HAP-1 (cell line): ENCODE results near the gene SRSF7.
"Not testable (repeated sequence)": the region's sequence is repeated elsewhere in the genome, so short reads cannot be mapped to it uniquely, and the experiment has no call there.

ENCODE experiments used
- DNase-seq, 2 experiments: peaks; one replicate each; pipeline ENCODE4 v3.0.0-alpha.2; 2016 to 2020; ENCODE audit warnings: low spot score in 2 of 2
- H3K27me3 ChIP-seq: fragments of 250-450 bp; sonication (Bioruptor Pico); 2 replicates; pipeline ENCODE4 v1.5.1; 2020; ENCODE audit warnings: low read depth, mild to moderate bottlenecking, moderate library complexity
- H3K36me3 ChIP-seq: fragments of 250-450 bp; sonication (Bioruptor Pico); replicated peaks from 2 replicates; pipeline ENCODE4 v1.5.1; 2020; ENCODE audit warnings: mild to moderate bottlenecking
- H3K4me1 ChIP-seq: fragments of 250-450 bp; sonication (Bioruptor Pico); 2 replicates; pipeline ENCODE4 v1.5.1; 2020; ENCODE audit warnings: mild to moderate bottlenecking
- H3K4me3 ChIP-seq: fragments of 250-450 bp; sonication (Bioruptor Pico); 2 replicates; pipeline ENCODE4 v1.5.1; 2020; ENCODE audit warnings: mild to moderate bottlenecking, moderate library complexity
- H3K9me3 ChIP-seq: fragments of 250-450 bp; sonication (Bioruptor Pico); 2 replicates; pipeline ENCODE4 v1.5.1; 2020; ENCODE audit warnings: mild to moderate bottlenecking, moderate library complexity
- in situ Hi-C: fragments of 300-500 bp; cut with MboI; formaldehyde crosslinking; loops from 3 replicates; pipeline ENCODE4 v1.14.3; 2020; ENCODE audit warnings: low sequenced_read_pairs, inconsistent platforms, mixed read lengths

Gene SRSF7

DNA sequence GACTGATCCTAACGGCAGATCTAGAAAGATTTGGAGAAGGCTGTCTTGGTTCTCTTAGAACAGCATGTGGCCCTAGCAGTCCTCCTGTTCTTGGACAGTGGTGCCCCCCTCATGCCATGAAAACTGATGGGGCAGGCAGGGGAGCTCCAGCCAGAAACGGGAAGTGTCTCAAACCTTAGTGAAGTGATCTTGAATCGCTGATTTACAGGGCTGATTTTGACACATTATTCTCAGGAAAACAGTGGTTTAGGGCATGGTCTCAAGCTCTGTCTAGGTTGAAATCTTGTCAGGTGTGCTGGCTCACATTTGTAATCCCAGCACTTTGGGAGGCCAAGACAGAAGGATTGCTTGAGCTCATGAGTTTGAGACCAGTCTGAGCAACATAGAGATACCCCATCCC lies 37.8 kb downstream of the SRSF7 start:
- in situ Hi-C loops: no loop called here

GRCh38 chr2:38712871-38713270 lies 38.3 kb downstream of the SRSF7 start:
- no peak for DNase-seq
- no peaks in the 10 kb centered on the region for H3K9me3 ChIP-seq
- H3K27me3 ChIP-seq: no peaks in the 10 kb centered on the region
- no peaks in the 10 kb centered on the region for H3K36me3 ChIP-seq
- no peak overlapping the region for H3K4me3 ChIP-seq
- in situ Hi-C loops: no loop called here
- H3K4me1 ChIP-seq: no peaks in the 10 kb centered on the region

More for the DNA sequence above, 37.8 kb downstream of the SRSF7 start:
- H3K4me3 ChIP-seq: no peak overlapping the region
- H3K36me3 ChIP-seq: no peaks in the 10 kb centered on the region
- H3K9me3 ChIP-seq: no peaks in the 10 kb centered on the region
- DNase-seq: no peak
- H3K4me1 ChIP-seq: no peaks in the 10 kb centered on the region
- no peaks in the 10 kb centered on the region for H3K27me3 ChIP-seq

DNA sequence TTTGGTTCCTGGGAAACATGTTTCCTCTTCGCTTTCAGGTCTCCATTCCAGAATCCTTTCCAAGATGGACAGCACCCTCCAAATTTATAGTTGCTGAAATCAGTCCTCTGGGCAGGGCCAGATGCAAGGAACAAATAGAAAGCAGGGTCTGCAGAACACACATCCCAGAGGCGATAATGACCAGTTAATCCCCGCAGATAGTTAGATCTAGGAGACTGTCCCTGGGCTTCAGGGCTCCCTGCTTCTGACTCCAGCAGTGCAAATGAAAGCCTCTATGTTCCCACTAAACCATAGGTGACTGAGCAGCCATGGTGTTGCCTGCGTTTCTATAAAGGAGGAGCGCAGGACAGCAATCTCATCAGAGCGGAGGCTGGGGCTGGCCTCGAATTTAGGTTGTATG lies 38.7 kb downstream of the SRSF7 start:
- no peak for DNase-seq
- Histone ChIP-seq H3K4me1 (no peaks in the 10 kb centered on the region), H3K4me3 (no peak overlapping the region), H3K36me3 (no peaks in the 10 kb centered on the region), H3K9me3 (no peaks in the 10 kb centered on the region), H3K27me3 (no peaks in the 10 kb centered on the region)
- in situ Hi-C loops: no loop called here

DNA sequence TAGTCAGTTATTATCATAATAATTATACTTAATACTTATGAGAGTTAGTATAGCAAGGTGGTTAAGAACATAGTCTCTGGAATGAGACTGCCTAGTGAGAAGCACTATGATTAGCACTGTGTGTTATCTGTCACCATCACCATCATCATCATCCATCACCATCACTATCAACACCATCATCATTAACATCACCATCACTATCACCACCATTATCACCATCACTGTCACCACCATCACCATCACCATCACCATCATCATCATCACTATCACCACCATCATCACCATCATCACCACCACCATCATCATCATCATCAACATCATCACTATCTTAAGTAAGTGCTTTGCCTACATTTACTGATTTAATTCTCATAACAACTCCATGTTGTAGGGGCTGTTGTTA lies 39.6 kb downstream of the SRSF7 start:
- no peak for DNase-seq
- Histone ChIP-seq H3K36me3 (no peaks in the 10 kb centered on the region), H3K27me3 (no peaks in the 10 kb centered on the region), H3K4me3 (no peak overlapping the region), H3K9me3 (no peaks in the 10 kb centered on the region), H3K4me1 (no peaks in the 10 kb centered on the region)
- in situ Hi-C loops: no loop called here

DNA sequence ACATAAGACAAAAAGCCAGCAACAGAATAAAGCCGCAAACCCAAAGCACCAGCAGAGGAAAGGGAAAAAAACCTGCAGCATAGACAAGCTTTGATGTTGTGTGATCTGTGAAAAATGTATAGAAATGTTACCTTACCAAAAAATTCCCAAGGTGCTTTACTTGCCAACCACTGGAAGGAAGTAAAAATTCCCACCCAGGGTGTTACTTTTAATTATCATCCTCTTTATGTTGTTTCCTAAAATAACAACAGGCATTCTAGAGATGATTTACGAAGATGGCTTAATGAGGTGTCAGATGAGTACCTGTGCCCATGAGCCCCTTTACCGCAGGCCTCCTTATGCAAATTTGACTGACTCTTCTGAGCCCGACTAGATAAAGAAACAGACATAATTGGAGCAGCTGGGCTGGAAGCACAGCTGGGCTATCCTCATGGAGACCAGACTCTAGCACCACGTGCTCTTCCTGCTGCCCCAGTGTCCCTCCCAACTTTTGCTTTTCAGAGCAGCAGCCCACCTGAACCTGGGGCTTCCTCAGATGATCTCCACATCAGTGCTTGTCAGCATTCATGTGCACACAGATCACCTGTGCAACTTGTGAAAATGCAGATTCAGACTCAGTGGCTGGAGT lies 41.5 kb downstream of the SRSF7 start:
- Histone ChIP-seq H3K9me3 (no peaks in the 10 kb centered on the region), H3K4me3 (no peak overlapping the region), H3K36me3 (no peaks in the 10 kb centered on the region), H3K27me3 (no peaks in the 10 kb centered on the region), H3K4me1 (no peaks in the 10 kb centered on the region)
- DNase-seq: no peak
- in situ Hi-C loops: no loop called here

GRCh38 chr2:38708900-38709566 lies 42.1 kb downstream of the SRSF7 start:
- no peaks in the 10 kb centered on the region for H3K9me3 ChIP-seq
- no peaks in the 10 kb centered on the region for H3K4me1 ChIP-seq
- H3K4me3 ChIP-seq: no peak overlapping the region
- no peak for DNase-seq
- no peaks in the 10 kb centered on the region for H3K27me3 ChIP-seq
- in situ Hi-C loops: no loop called here
- no peaks in the 10 kb centered on the region for H3K36me3 ChIP-seq

- H3K27me3 ChIP-seq, H3K9me3 ChIP-seq, H3K4me1 ChIP-seq, H3K4me3 ChIP-seq, DNase-seq, in situ Hi-C loops, H3K36me3 ChIP-seq: not testable (repeated sequence)
Observed at GRCh38 chr2:38708491-38708890, 42.7 kb downstream of the SRSF7 start.

DNA sequence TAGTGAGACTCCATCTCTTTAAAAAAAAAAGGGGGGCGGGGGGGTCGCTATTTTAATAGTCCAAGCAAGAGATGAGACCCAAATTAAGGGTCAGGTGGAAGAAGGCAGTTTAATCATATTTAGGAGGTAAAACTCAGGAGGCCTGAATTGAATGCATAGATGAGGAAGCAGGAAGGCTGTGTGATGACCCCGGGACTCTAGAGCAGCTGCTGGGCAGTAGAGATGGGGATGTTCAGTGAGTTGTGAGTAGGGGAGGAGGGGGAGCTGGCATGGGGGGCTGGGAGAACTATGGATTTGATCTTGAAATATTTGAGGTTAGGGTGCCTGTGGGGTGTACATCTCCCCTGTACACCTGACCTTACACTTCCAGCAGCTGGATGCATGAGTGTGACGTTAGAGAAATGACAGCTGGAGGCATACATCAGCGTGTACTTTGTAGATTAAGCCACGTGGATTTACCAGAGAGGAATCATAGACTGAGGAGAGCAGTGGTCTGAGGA lies 44.3 kb downstream of the SRSF7 start:
- H3K27me3 ChIP-seq: no peaks in the 10 kb centered on the region
- no peaks in the 10 kb centered on the region for H3K4me1 ChIP-seq
- in situ Hi-C loops: no loop called here
- no peak for DNase-seq
- H3K4me3 ChIP-seq: no peak overlapping the region
- no peaks in the 10 kb centered on the region for H3K36me3 ChIP-seq
- no peaks in the 10 kb centered on the region for H3K9me3 ChIP-seq

GRCh38 chr2:38704664-38705063 lies 46.5 kb downstream of the SRSF7 start:
- no peak for DNase-seq
- Histone ChIP-seq H3K9me3 (no peaks in the 10 kb centered on the region), H3K4me1 (no peaks in the 10 kb centered on the region), H3K36me3 (no peaks in the 10 kb centered on the region), H3K27me3 (no peaks in the 10 kb centered on the region), H3K4me3 (no peak overlapping the region)
- in situ Hi-C loops: no loop called here

- in situ Hi-C loops, H3K27me3 ChIP-seq, DNase-seq, H3K9me3 ChIP-seq, H3K4me3 ChIP-seq, H3K4me1 ChIP-seq, H3K36me3 ChIP-seq: not testable (repeated sequence)
Observed at GRCh38 chr2:38703336-38703735, 47.8 kb downstream of the SRSF7 start.

- Histone ChIP-seq H3K4me3 (no peak overlapping the region), H3K36me3 (no peaks in the 10 kb centered on the region), H3K27me3 (no peaks in the 10 kb centered on the region), H3K9me3 (no peaks in the 10 kb centered on the region), H3K4me1 (no peaks in the 10 kb centered on the region)
- in situ Hi-C loops: no loop called here
- DNase-seq: no peak
Observed at GRCh38 chr2:38702413-38702812, 48.7 kb downstream of the SRSF7 start.

DNA sequence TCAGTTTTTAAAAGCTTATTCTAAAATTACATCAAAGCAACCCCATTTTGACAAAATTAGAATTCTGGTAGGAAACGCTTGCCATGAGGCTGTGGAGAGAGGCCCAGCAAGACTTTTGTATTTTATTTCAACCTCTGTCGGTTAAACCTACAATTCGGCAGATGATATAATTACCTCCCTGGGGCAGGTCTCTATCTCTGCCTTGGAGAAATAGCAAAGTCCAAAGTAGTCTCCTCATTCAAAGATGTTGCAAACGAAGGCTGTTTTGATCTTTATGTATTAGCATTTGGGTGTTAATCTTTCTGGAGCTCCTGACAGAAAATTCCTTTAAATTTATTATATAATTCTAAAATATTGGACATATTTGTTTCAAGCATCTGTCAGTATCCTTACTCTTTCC lies 49.6 kb downstream of the SRSF7 start:
- Histone ChIP-seq H3K4me3 (no peak overlapping the region), H3K9me3 (no peaks in the 10 kb centered on the region), H3K36me3 (no peaks in the 10 kb centered on the region), H3K4me1 (no peaks in the 10 kb centered on the region), H3K27me3 (no peaks in the 10 kb centered on the region)
- in situ Hi-C loops: no loop called here
- no peak for DNase-seq

- Histone ChIP-seq H3K27me3 (no peaks in the 10 kb centered on the region), H3K36me3 (no peaks in the 10 kb centered on the region), H3K9me3 (no peaks in the 10 kb centered on the region), H3K4me3 (no peak overlapping the region), H3K4me1 (no peaks in the 10 kb centered on the region)
- DNase-seq: no peak
- in situ Hi-C loops: no loop called here
Observed at GRCh38 chr2:38700881-38701458, 50.2 kb downstream of the SRSF7 start.

- Histone ChIP-seq H3K9me3 (no peaks in the 10 kb centered on the region), H3K4me3 (no peak overlapping the region), H3K36me3 (no peaks in the 10 kb centered on the region), H3K4me1 (no peaks in the 10 kb centered on the region), H3K27me3 (no peaks in the 10 kb centered on the region)
- no peak for DNase-seq
- in situ Hi-C loops: no loop called here
Observed at GRCh38 chr2:38700113-38700785, 50.9 kb downstream of the SRSF7 start.
